GM19395 (cell line): ENCODE data around the gene BTNL2.

ENCODE experiments used
- ATAC-seq: cut with Tn5 transposase; IDR thresholded peaks from one replicate; pipeline ENCODE4 v1.9.1; 2021; ENCODE audit warnings: mild to moderate bottlenecking, moderate library complexity; ENCODE audit not compliant: unreplicated experiment

The BTNL2 gene

GRCh38 chr6:32415521-32416019 lies 8.6 kb upstream of the BTNL2 start:
- no peak for ATAC-seq

- no peak for ATAC-seq
These were observed 6.6 kb upstream of the BTNL2 start for GRCh38 chr6:32413427-32414047.

GRCh38 chr6:32411566-32412327 lies 4.8 kb upstream of the BTNL2 start:
- ATAC-seq = no peak

- no peak for ATAC-seq
These were observed 3.9 kb upstream of the BTNL2 start for GRCh38 chr6:32410906-32411305.

- ATAC-seq = no peak
These were observed 784 bp downstream of the BTNL2 start for GRCh38 chr6:32406197-32406596.

- no peak for ATAC-seq
These were observed 1.3 kb downstream of the BTNL2 start for GRCh38 chr6:32405656-32406055.

GRCh38 chr6:32402812-32403211 lies 4.2 kb downstream of the BTNL2 start:
- no peak for ATAC-seq

- ATAC-seq = no peak
These were observed 5.6 kb downstream of the BTNL2 start for GRCh38 chr6:32401284-32401963.

GRCh38 chr6:32397252-32397920 lies 9.6 kb downstream of the BTNL2 start:
- ATAC-seq = peak; percentile 80

- ATAC-seq = no peak
These were observed 11.0 kb downstream of the BTNL2 start for GRCh38 chr6:32396028-32396427.

GRCh38 chr6:32393665-32394420 lies 13.1 kb downstream of the BTNL2 start:
- no peak for ATAC-seq

GRCh38 chr6:32391505-32391904 lies 15.5 kb downstream of the BTNL2 start:
- no peak for ATAC-seq

GRCh38 chr6:32387589-32388340 lies 19.2 kb downstream of the BTNL2 start:
- no peak for ATAC-seq

- no peak for ATAC-seq
These were observed 20.9 kb downstream of the BTNL2 start for GRCh38 chr6:32386040-32386439.

GRCh38 chr6:32382757-32383420 lies 24.1 kb downstream of the BTNL2 start:
- no peak for ATAC-seq

GRCh38 chr6:32379545-32379944 lies 27.4 kb downstream of the BTNL2 start:
- ATAC-seq = no peak

- no peak for ATAC-seq
These were observed 31.0 kb downstream of the BTNL2 start for GRCh38 chr6:32375739-32376529.

- ATAC-seq = no peak
These were observed 35.2 kb downstream of the BTNL2 start, which contains the start of gene TSBP1 for GRCh38 chr6:32371803-32372202. TSS of gene TSBP1 (minus strand) at chr6:32371903. CDS start at chr6:32371706, 197 bp downstream.
